ENCODE results near the gene ABLIM3. TPM values are rescaled to one million over a fixed set of nuclear protein-coding genes. Genes with fewer than 3 reads are reported as not detected.
A peak's percentile ranks its signal among the peaks of the same experiment; 100 is the strongest.

ABLIM3 gene
- total and polyA plus RNA-seq, 9 of the 15 experiments (the other 6 are each of a cell fraction or from before 2014, with no cell fraction given), result 0.03 to 0.38 (median 0.11) TPM

GRCh38 chr5:149153751-149154610 is 12.7 kb downstream of the ABLIM3 start (continued):
- no peak for TF ChIP-seq TCFL5 (CRISPR knock-in tag; conservative IDR thresholded peaks at IDR 0.05)
- TF ChIP-seq CHCHD3 (CRISPR knock-in tag; IDR thresholded peaks at IDR 0.05), result no peak
- no peak for TF ChIP-seq BRCA1 (IDR thresholded peaks at IDR 0.05)
- TF ChIP-seq BRCA1 (CRISPR knock-in tag; IDR thresholded peaks at IDR 0.05), result no peak
- TF ChIP-seq CREB5 (CRISPR knock-in tag; IDR thresholded peaks at IDR 0.05), result no peak
- TF ChIP-seq, protein P1, sequence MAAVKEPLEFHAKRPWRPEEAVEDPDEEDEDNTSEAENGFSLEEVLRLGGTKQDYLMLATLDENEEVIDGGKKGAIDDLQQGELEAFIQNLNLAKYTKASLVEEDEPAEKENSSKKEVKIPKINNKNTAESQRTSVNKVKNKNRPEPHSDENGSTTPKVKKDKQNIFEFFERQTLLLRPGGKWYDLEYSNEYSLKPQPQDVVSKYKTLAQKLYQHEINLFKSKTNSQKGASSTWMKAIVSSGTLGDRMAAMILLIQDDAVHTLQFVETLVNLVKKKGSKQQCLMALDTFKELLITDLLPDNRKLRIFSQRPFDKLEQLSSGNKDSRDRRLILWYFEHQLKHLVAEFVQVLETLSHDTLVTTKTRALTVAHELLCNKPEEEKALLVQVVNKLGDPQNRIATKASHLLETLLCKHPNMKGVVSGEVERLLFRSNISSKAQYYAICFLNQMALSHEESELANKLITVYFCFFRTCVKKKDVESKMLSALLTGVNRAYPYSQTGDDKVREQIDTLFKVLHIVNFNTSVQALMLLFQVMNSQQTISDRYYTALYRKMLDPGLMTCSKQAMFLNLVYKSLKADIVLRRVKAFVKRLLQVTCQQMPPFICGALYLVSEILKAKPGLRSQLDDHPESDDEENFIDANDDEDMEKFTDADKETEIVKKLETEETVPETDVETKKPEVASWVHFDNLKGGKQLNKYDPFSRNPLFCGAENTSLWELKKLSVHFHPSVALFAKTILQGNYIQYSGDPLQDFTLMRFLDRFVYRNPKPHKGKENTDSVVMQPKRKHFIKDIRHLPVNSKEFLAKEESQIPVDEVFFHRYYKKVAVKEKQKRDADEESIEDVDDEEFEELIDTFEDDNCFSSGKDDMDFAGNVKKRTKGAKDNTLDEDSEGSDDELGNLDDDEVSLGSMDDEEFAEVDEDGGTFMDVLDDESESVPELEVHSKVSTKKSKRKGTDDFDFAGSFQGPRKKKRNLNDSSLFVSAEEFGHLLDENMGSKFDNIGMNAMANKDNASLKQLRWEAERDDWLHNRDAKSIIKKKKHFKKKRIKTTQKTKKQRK (IDR thresholded peaks at IDR 0.05; ENCODE audit: borderline replicate concordance, low read depth, low read length), result no peak
- TF ChIP-seq, protein P2, sequence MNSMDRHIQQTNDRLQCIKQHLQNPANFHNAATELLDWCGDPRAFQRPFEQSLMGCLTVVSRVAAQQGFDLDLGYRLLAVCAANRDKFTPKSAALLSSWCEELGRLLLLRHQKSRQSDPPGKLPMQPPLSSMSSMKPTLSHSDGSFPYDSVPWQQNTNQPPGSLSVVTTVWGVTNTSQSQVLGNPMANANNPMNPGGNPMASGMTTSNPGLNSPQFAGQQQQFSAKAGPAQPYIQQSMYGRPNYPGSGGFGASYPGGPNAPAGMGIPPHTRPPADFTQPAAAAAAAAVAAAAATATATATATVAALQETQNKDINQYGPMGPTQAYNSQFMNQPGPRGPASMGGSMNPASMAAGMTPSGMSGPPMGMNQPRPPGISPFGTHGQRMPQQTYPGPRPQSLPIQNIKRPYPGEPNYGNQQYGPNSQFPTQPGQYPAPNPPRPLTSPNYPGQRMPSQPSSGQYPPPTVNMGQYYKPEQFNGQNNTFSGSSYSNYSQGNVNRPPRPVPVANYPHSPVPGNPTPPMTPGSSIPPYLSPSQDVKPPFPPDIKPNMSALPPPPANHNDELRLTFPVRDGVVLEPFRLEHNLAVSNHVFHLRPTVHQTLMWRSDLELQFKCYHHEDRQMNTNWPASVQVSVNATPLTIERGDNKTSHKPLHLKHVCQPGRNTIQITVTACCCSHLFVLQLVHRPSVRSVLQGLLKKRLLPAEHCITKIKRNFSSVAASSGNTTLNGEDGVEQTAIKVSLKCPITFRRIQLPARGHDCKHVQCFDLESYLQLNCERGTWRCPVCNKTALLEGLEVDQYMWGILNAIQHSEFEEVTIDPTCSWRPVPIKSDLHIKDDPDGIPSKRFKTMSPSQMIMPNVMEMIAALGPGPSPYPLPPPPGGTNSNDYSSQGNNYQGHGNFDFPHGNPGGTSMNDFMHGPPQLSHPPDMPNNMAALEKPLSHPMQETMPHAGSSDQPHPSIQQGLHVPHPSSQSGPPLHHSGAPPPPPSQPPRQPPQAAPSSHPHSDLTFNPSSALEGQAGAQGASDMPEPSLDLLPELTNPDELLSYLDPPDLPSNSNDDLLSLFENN (IDR thresholded peaks at IDR 0.05; ENCODE audit: low read depth in 2 of 2, low read length in 2 of 2), result peak in 1 of 2 experiments; percentile 36; a peak in 1 of 4 replicates
- TF ChIP-seq NFE2L1 (tag; IDR thresholded peaks at IDR 0.05; ENCODE audit: borderline replicate concordance, low read depth), result peak; percentile 14; the same call in 1 of the 2 replicates
- TF ChIP-seq FOS (IDR thresholded peaks at IDR 0.05; ENCODE audit: extremely low read depth, insufficient read length), result no peak
- no peak for TF ChIP-seq MXI1 (IDR thresholded peaks at IDR 0.05; ENCODE audit: low read depth, low read length)
- TF ChIP-seq RAD51 (IDR thresholded peaks at IDR 0.05; ENCODE audit: borderline replicate concordance, low read depth), result no peak
- no peak for TF ChIP-seq THAP7 (CRISPR knock-in tag; IDR thresholded peaks at IDR 0.05)
- no peak for TF ChIP-seq ZKSCAN3 (CRISPR knock-in tag; IDR thresholded peaks at IDR 0.05)
- no peak for TF ChIP-seq RBM14 (IDR thresholded peaks at IDR 0.05; ENCODE audit: borderline replicate concordance, insufficient read depth, low read depth, low read length)
- TF ChIP-seq BRF1 (IDR thresholded peaks at IDR 0.05; ENCODE audit: borderline replicate concordance, extremely low read depth, insufficient read length), result no peak

Data from K562 (cell line).